ENCODE results near the gene ABCA12. TPM values are rescaled to one million over a fixed set of nuclear protein-coding genes. Genes with fewer than 3 reads are reported as not detected.

ABCA12 gene
- total and polyA plus RNA-seq, 10 of the 15 experiments (the other 5 are each of a cell fraction or from before 2014, with no cell fraction given), result 1.2 to 12.1 (median 6.0) TPM

DNA sequence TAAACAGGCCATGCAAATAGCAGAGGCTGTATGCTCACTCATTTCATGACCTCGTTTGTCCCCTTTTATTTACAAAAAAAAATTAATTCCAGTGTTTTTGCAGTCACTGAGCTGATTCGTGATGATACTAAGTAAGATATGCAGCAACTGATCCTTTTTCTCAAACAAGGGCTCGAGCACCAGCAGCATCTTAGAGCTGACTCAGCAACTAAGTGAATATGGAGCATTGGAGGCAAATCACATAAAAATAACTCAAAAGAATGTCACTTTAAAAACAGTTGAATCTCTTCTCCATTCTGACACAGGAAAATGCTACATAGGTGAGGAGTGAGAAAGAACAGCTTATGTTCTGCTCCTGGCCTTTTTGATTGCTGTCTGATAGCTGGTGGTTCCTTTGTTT lies 152.8 kb downstream of the ABCA12 start:
- in situ Hi-C loops (cut with MboI) (no loop called here), intact Hi-C loops (cut with micrococcal nuclease; ENCODE audit: unreplicated experiment) (no loop called here)
- no peak overlapping the region for H3K4me2 ChIP-seq (ENCODE audit: control insufficient read depth, insufficient read depth)
- ATAC-seq (no peak), FAIRE-seq (no peak), DNase-seq (ENCODE audit: low read depth, low spot score) (no peak)
- H3K27ac ChIP-seq (ENCODE audit: control insufficient read depth, insufficient read depth), result no peak overlapping the region
- H3K79me2 ChIP-seq (ENCODE audit: control insufficient read depth, insufficient read depth, low read length), result no peaks in the 10 kb centered on the region
- no peak overlapping the region for H2AFZ ChIP-seq (ENCODE audit: control insufficient read depth, low read depth, low read length)
- H3K27me3 ChIP-seq (replicated peaks in 1 of 2; ENCODE audit: control insufficient read depth in 2 of 2, insufficient read depth in 2 of 2, low read length in 1 of 2), result no peaks in the 10 kb centered on the region
- no peak for TF ChIP-seq CREM (IDR thresholded peaks at IDR 0.05; ENCODE audit: low read depth)
- TF ChIP-seq MYC (IDR thresholded peaks at IDR 0.05; ENCODE audit: insufficient read depth, insufficient read length, insufficient replicate concordance, low read length, severe bottlenecking), result no peak
- TF ChIP-seq BCL11A (IDR thresholded peaks at IDR 0.05; ENCODE audit: low read depth, low read length), result no peak
- TF ChIP-seq EED (IDR thresholded peaks at IDR 0.05; ENCODE audit: low read depth), result no peak
- TF ChIP-seq FOXK2 (IDR thresholded peaks at IDR 0.05), result no peak
- H3K4me3 ChIP-seq, result no peak overlapping the region
- BruUV-seq (replicated peaks), result no TSS peak
- no peaks in the 10 kb centered on the region for H3K4me1 ChIP-seq (ENCODE audit: control insufficient read depth, insufficient read depth, low read length)
- no peak overlapping the region for H3K9ac ChIP-seq (ENCODE audit: control insufficient read depth, insufficient read depth, low read length)
- ChIA-PET SMC1A (ENCODE audit: uncharacterized antibody, unreplicated experiment) (interaction anchor here (0.6 to 2.8 kb wide), 5 partner anchors 10 to 577 kb away, joined by 3 to 9 read pairs (median 4); no protein-coding TSS in a partner anchor), CTCF (interaction anchor here (1.7 kb wide), 1 partner anchor 20 kb away, joined by 4 read pairs; no protein-coding TSS in a partner anchor), RAD21 (ENCODE audit: unreplicated experiment) (interaction anchor here (0.6 to 1.8 kb wide), 2 partner anchors 10 to 1521 kb away, joined by 4 to 6 read pairs; no protein-coding TSS in a partner anchor), POLR2A (interaction anchor here (1.4 kb wide), 1 partner anchor 10 kb away, joined by 5 read pairs; no protein-coding TSS in a partner anchor)
- 48% methylated on average over 3 of the region's 3 CpGs for WGBS (ENCODE audit: insufficient coverage, insufficient replicate concordance, low lambda C conversion rate, missing lambda C conversion rate)
- H3K9me3 ChIP-seq (replicated peaks; ENCODE audit: control insufficient read depth, insufficient read depth, low read length), result no peaks in the 10 kb centered on the region
- H3K36me3 ChIP-seq (ENCODE audit: control insufficient read depth in 2 of 2, insufficient read depth in 2 of 2, low read length in 1 of 2), result no peaks in the 10 kb centered on the region
- H4K20me1 ChIP-seq (ENCODE audit: control insufficient read depth, insufficient read depth), result no peaks in the 10 kb centered on the region

DNA sequence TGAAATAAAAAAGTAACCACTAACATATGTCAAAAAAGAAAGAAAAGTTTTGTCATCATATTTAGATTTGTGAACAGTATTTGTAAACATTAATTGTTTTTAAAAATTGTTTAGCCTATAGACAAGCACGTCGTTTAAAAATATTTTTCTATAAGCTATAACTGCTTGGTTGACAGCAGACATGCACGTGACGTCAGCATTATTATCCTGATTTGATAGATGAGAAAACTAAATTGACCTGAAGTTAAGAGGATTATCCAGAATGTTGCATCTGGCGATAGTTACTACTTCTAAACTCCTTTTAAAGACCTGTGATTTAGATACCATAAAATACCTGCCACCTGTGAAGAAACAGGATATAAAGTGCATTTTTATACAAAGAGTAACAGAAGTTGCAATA lies 172.0 kb downstream of the ABCA12 start:
- Histone ChIP-seq H4K20me1 (ENCODE audit: control insufficient read depth, insufficient read depth) (no peaks in the 10 kb centered on the region), H3K9me3 (replicated peaks; ENCODE audit: control insufficient read depth, insufficient read depth, low read length) (no peaks in the 10 kb centered on the region; the same call in 1 of the 3 replicates), H2AFZ (ENCODE audit: control insufficient read depth, low read depth, low read length) (no peak overlapping the region), H3K27me3 (replicated peaks in 1 of 2; ENCODE audit: control insufficient read depth in 2 of 2, insufficient read depth in 2 of 2, low read length in 1 of 2) (no peaks in the 10 kb centered on the region), H3K9ac (ENCODE audit: control insufficient read depth, insufficient read depth, low read length) (no peak overlapping the region), H3K4me3 (no peak overlapping the region), H3K27ac (ENCODE audit: control insufficient read depth, insufficient read depth) (no peak overlapping the region), H3K4me1 (ENCODE audit: control insufficient read depth, insufficient read depth, low read length) (no peaks in the 10 kb centered on the region), H3K4me2 (ENCODE audit: control insufficient read depth, insufficient read depth) (no peak overlapping the region), H3K36me3 (ENCODE audit: control insufficient read depth in 2 of 2, insufficient read depth in 2 of 2, low read length in 1 of 2) (no peaks in the 10 kb centered on the region), H3K79me2 (ENCODE audit: control insufficient read depth, insufficient read depth, low read length) (no peaks in the 10 kb centered on the region)
- POLR2A ChIA-PET, result interaction anchor here (0.7 kb wide), 1 partner anchor 29 kb away, joined by 3 read pairs; no protein-coding TSS in a partner anchor
- FAIRE-seq (no peak), DNase-seq (ENCODE audit: low read depth, low spot score) (no peak), ATAC-seq (no peak)
- SMC1A ChIA-PET (ENCODE audit: uncharacterized antibody, unreplicated experiment), result interaction anchor here (1.0 to 1.6 kb wide), 4 partner anchors 23 to 304 kb away, joined by 3 to 5 read pairs (median 4); no protein-coding TSS in a partner anchor
- in situ Hi-C loops (cut with MboI) (loop anchor here (10.0 kb wide), 1 partner anchor 308 kb away; no protein-coding TSS in a partner anchor), intact Hi-C loops (cut with micrococcal nuclease; ENCODE audit: unreplicated experiment) (no loop called here)
- CTCF ChIA-PET, result no interaction called here
- WGBS (ENCODE audit: insufficient coverage, insufficient replicate concordance, low lambda C conversion rate, missing lambda C conversion rate), result 98% methylated on average over 5 of the region's 5 CpGs
- RAD21 ChIA-PET (ENCODE audit: unreplicated experiment), result interaction anchor here (0.7 kb wide), 1 partner anchor 303 kb away, joined by 3 read pairs; no protein-coding TSS in a partner anchor
- BruUV-seq (replicated peaks), result no TSS peak
- TF ChIP-seq MTA2 (IDR thresholded peaks at IDR 0.05; ENCODE audit: low read depth) (no peak), POLR2AphosphoS5 (IDR thresholded peaks at IDR 0.05; ENCODE audit: low read length) (no peak), SIX5 (IDR thresholded peaks at IDR 0.05; ENCODE audit: low read depth, low read length, severe bottlenecking) (no peak), EED (IDR thresholded peaks at IDR 0.05; ENCODE audit: low read depth) (no peak), ZNF24 (IDR thresholded peaks at IDR 0.05) (no peak)
- TF ChIP-seq, protein P1, sequence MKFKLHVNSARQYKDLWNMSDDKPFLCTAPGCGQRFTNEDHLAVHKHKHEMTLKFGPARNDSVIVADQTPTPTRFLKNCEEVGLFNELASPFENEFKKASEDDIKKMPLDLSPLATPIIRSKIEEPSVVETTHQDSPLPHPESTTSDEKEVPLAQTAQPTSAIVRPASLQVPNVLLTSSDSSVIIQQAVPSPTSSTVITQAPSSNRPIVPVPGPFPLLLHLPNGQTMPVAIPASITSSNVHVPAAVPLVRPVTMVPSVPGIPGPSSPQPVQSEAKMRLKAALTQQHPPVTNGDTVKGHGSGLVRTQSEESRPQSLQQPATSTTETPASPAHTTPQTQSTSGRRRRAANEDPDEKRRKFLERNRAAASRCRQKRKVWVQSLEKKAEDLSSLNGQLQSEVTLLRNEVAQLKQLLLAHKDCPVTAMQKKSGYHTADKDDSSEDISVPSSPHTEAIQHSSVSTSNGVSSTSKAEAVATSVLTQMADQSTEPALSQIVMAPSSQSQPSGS (IDR thresholded peaks at IDR 0.05; ENCODE audit: low read length), result no peak
- TF ChIP-seq, protein P2, sequence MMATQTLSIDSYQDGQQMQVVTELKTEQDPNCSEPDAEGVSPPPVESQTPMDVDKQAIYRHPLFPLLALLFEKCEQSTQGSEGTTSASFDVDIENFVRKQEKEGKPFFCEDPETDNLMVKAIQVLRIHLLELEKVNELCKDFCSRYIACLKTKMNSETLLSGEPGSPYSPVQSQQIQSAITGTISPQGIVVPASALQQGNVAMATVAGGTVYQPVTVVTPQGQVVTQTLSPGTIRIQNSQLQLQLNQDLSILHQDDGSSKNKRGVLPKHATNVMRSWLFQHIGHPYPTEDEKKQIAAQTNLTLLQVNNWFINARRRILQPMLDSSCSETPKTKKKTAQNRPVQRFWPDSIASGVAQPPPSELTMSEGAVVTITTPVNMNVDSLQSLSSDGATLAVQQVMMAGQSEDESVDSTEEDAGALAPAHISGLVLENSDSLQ (IDR thresholded peaks at IDR 0.05), result no peak
- TF ChIP-seq, protein P3, sequence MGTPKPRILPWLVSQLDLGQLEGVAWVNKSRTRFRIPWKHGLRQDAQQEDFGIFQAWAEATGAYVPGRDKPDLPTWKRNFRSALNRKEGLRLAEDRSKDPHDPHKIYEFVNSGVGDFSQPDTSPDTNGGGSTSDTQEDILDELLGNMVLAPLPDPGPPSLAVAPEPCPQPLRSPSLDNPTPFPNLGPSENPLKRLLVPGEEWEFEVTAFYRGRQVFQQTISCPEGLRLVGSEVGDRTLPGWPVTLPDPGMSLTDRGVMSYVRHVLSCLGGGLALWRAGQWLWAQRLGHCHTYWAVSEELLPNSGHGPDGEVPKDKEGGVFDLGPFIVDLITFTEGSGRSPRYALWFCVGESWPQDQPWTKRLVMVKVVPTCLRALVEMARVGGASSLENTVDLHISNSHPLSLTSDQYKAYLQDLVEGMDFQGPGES (IDR thresholded peaks at IDR 0.05), result no peak
